GM20431 (cell line): Measurements from ENCODE around the gene EPHA3.

Experiments used
- in situ Hi-C: fragments of 300-500 bp; cut with MseI, MboI; formaldehyde crosslinking; loops from one replicate; pipeline ENCODE4 v1.15.0; 2020; ENCODE audit warnings: low sequenced_read_pairs; ENCODE audit not compliant: unreplicated experiment

The EPHA3 gene

DNA sequence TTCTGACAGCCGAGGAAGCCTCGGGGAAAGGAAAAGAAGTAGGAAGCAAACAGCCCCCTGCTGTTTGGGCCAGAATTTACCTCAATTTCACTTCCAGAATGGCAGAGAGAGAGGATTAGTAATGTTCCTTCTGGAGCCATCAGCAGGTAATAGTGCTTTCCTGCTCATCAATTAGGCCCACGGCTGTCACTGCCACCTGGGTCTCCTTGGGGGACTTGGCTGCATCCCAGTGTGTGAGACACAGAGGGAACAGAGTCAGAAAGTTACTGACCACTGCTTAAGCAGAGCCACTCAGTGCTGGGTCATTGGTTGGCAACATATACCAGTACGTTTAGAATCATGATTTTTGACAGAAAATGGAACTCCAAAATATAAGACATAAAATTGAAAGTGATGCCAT, 397.0 kb downstream of the EPHA3 start:
- in situ Hi-C loops, result no loop called here

DNA sequence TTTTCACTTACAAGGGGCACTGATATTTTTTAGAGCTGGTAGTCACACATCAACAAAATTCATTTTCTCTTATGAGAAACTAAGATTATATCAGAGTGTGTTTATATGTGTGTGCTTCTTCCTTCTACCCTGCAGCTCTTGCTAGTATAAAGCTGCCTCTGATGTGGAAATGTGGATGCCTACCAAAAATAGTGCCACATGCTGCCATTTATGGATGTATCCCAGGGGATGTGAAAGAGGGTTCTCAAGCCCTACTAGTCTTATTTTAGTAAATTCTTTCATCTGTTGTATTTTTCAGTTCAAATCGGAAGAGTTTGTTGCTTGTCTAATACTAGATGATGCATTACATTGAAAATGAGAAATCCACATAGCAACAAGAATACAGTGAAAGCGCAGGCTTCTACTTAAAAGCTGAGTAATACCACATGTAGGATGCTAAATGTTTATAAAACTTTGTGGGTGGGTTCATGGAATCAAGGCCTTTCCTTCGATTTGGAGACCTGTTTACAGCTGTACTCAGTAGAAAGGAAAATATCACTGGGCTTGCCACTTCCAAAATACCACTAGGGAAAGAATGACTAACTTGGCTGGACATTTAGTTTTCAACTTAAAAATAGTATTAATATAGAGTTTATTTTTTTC, 399.2 kb downstream of the EPHA3 start:
- in situ Hi-C loops, result no loop called here

GRCh38 chr3:89521328-89521727, 413.9 kb downstream of the EPHA3 start:
- in situ Hi-C loops, result no loop called here

- in situ Hi-C loops, result no loop called here
These were observed 414.7 kb downstream of the EPHA3 start for GRCh38 chr3:89522155-89522554.

GRCh38 chr3:89525609-89526008, 418.2 kb downstream of the EPHA3 start:
- in situ Hi-C loops, result no loop called here

DNA sequence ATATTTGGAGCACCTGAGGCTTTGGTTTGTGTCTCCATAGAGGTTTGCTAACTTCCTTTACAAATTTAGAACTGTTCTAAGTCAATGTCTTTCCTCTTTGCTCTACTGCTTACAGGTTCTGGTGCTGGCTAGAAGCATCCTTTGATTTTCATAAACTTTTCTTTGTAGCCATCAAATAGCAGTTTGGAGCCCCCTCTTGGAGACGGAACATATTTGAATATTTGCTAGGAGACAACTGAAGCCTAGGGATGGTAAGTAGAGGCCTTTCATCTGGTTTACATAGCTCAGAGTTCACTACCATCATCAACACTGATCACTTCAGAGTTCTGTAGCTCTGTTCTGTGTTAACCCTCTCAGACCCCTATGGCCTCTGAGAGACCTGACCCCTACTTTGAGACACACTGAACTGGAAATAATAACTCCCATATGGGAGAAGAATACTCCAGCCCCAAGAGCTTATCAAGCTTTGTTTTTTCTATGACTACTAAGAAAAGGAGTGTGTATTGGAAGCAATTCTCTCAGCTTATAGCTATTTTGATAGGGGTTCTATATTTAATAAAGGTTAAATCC, 420.4 kb downstream of the EPHA3 start:
- in situ Hi-C loops, result no loop called here
